HPDE6-E6E7 (cell line): ENCODE data around the gene MINDY2.
"Not testable (repeated sequence)": the region's sequence is repeated elsewhere in the genome, so short reads cannot be mapped to it uniquely, and the experiment has no call there.

Experiments used
- DNase-seq: peaks from one replicate; pipeline ENCODE4 v3.0.0; 2011; ENCODE audit warnings: missing footprints; ENCODE audit errors: extremely low spot score

Gene MINDY2

DNA sequence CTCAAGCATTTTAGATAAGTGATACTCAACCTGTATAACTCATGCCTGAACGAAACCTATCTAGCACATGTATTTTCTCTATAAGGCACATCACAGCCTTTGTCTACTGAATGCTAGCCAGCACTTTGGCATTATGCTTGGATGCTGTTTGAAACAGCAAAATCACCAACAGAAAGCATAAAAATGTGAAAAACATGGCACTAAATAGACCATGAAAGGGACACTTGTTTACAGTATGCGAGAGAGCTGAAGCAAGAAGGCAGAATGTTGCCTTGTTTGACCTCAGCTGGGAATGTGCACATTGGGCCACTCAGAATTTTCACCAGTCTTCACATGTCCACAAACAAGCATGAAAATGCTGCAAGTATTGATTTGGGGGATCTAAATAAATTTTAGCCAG is 59.5 kb downstream of the MINDY2 start:
- DNase-seq, result no peak

DNA sequence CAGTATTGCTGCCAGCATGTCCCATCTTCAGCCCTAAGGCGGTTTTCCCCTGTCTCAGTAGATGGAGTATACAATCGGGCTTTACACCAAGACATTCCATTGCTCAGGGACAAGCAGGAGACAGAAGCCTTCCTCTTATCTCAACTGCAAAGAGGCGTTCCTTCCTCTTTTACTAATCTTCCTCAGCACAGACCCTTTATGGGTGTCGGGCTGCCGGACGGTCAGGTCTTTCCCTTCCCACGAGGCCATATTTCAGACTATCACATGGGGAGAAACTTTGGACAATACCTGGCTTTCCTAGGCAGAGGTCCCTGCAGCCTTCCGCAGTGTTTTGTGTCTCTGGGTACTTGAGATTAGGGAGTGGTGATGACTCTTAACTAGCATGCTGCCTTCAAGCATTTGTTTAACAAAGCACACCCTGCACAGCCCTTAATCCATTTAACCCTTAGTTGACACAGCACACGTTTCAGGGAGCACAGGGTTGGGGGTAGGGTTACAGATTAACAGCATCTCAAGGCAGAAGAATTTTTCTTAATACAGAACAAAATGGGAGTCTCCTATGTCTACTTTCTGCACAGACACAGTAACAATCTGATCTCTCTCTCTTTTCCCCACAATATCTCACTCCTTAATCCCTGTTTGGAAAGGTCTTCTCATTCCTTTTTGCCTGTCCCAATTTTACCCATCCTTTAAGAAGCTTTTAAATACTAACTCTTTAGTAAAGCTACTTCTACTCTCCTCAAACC is 62.8 kb downstream of the MINDY2 start:
- DNase-seq, result not testable (repeated sequence)

DNA sequence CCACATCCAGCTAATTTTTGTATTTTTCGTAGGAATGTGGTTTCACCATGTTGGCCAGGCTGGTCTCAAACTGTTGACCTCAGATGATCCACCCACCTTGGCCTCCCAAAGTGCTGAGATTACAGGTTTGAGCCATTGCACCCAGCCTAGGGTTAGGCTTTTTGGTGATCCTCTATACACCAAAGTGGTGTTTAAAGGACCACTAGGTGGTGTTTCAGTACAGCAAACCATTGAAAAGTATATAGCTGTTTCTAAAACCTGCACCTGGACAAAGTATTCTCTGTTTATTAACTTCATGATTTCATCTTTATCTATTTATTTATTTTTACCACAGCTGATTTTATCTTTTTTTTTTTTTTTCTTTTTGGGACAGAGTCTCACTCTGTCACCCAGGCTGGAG is 68.4 kb downstream of the MINDY2 start:
- no peak for DNase-seq

DNA sequence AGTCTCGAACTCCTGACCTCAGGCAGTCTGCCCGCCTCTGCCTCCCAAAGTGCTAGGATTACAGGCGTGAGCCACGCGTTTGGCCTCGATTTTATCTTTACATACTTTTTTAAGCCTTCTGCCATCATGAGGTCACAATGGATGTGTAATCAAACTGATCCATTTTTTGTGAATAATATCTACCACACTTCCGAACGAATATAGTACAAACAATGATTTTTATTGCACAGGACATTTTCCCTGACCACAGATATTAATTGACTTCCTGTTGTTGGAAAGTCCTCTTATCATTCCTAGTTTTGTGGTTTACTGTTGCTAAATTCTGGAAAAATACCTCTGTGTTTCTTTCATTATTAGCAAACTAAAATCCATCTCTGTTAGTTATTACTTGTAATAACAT is 68.9 kb downstream of the MINDY2 start:
- DNase-seq, result no peak

DNA sequence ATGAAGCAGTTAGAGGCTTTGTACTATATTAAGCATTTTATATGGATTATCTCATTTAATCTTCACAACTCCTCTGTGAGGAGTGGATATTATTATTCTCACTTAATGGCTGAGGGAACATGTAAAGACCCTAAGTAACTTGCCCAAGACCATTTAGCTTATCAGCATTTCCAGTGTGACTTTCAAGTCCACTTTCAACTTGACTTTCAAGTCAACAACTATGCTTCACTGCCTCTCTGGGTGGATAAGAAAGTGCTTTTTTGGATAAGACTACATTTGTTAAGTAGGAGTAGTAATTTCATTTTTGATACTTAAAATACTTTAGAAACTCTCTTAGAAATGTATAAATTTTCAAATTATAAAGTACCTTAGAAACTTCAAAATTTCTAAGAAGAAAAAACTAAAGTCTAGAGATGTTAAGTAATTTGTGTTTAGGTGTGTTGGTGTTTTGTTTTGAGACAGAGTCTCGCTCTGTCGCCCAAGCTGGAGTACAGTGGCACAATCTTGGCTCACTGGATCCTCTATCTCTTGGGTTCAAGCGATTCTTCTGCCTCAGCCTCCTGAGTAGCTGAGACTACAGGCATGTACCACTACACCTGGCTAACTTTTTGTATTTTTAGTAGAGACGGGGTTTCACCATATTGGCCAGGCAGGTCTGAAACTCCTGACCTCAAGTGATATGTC is 71.8 kb downstream of the MINDY2 start:
- no peak for DNase-seq

DNA sequence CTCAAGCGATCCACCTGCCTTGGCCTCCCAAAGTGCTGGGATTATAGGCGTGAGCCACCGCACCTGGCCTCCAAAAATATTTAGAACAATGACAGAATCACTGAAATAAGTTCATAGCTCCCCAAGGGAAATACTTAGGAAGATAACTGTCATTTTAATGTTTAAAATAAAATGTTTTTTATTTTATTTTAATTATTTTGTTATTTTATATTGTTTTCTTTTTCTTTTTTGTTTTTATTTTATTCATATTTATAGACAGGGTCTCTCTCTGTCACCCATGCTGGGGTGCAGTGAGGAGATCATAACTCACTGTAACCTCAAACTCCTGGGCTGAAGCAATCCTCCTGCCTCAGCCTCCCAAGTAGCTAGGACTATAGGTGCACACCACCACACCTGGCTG is 80.1 kb downstream of the MINDY2 start:
- not testable (repeated sequence) for DNase-seq

DNA sequence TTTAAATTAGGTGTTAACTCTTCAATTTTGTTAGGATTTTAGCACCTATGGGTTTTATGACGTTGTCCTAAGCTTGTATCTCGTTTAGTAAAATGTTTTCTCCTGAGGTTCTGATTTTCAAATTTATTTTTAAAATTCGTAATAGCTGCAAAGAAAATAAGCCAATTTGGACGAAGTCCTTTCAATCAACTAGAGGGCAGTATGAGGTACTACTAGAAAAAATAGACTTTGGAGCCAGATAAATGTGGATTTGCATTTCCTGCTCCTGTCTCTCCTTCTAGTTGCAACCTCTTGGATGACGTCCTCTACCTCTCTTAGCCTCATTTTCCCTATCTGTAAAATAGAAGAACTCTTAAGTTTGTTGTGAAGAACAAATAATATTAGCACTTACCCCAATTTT is 81.2 kb downstream of the MINDY2 start:
- DNase-seq, result no peak

DNA sequence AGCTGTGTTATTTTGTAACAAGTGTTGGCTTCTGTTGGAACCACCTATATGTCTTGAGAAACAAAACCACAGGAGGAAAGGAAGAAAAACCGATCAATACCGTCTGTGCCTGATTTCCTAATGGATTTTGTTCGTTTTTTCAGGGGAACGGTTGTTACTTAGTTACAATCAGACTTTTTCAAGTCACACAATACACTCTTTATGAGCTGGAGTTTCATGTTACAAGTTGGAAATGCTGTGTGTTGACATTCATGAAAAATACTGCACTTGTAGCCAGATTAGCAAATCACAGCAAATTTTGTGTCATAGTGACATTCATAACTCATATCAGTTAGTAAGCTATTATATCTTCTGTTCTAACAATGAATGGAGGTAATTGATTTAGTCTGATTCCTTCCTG is 83.5 kb downstream of the MINDY2 start:
- DNase-seq, result no peak

DNA sequence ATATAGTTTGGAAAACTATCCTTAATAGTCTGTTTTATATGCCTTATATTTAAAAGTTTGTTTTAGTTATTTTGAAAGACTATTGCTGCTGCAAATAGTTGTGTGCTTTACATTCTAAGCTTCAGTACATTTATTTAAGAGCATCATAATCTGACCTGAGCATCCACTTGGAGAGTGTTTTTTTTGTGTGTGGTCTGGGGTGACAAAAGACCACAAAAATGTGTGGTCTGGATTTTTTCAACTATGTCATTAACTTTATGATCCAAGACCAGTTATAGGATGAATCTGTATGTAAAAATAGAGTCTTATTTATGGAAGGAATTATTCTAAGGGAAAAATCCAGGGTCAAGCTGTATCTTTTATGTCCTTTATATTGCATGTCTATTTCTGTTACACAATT is 85.0 kb downstream of the MINDY2 start:
- DNase-seq, result no peak

DNA sequence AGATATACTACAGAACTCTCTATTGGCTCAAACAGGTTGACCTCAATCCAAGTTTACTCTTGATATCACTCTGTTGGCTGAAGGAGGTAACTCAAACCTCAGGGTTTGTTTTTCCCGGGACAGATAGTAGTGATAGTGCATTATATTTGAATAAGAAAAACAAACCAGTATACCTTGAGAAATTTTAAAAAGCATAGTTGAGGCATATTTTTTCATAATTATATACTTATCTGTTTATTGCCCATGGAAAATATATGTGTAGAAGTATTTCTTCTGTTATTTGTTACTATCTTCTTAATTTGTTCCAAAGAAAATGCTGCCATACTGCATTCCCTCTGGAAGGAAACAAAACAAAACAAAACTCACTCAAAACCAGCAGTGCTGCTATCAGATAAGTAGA is 85.5 kb downstream of the MINDY2 start:
- DNase-seq, result not testable (repeated sequence)

DNA sequence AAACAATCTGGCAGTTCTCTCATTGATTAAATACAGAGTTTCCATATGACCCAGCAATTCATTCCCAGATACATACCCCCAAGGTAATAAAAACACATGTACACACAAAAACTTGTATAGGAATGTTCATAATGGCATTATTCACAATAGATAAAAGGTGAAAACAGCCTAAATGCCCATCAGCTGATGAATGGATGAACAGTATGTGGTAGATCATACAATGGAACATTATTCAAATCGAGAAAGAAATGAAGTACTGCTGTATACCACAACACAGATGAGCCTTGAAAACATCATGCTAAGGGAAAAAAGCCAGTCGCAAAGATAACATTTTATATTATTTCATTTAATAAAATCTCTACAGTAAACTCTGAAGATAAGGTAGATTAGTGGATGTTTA is 91.2 kb downstream of the MINDY2 start:
- DNase-seq, result no peak

DNA sequence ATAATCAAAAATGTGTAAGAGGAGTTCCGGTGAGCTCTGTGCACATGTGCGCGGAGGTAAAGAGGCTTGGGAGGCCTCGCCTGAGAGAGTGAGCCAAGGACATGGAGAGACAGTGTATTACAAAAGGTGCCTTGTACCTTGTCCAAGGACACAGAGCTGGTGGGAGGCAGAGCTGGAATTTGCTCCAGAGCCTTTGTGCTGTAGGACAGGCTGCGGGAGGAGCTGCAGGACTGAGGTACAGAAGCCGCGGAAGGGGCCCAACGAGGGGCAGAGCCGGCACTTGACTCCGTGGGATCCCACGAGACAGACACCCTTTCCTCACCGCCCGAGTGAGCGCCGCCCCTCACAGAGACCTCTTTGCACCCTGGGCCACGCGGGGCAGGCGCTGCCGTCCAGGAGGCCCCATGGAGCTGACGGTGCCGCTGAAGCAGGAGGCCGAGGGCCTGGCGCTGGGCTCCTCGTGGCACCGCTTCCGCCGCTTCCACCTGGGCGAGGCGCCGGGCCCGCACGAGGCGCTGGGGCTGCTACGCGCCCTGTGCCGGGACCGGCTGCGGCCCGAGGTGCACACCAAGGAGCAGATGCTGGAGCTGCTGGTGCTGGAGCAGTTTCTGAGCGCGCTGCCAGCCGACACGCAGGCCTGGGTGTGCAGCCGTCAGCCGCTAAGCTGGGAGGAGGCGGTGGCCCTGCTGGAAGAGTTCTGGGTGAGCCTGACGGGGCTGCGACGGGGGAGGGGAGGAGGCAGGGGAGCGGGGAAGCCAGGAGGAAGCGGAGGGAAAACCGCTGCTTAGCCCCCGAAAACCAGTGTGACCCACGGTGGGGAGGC is 93.7 kb downstream of the MINDY2 start:
- DNase-seq, result no peak

DNA sequence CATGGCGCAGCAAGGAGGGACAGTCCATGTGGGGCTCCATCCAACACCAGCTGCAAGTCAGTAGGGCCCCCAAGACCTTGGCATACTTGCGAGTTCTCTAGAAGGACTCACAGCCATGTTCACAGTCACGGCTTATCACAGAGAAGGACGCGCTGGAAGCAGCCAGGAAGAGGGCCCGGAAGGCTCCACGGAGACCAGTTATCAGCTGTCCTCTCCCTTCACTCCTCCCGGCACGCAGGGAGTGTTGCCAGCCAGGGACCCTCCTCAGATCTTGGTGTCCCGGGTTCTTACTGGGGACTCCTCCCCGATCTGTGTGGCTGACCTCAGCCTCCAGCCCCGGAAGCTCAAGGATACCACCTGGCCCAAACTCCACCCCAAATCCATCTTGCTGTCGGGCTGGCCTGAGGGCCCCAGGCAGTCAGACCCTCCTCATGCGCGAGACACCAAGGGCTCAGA is 94.4 kb downstream of the MINDY2 start:
- DNase-seq, result no peak

DNA sequence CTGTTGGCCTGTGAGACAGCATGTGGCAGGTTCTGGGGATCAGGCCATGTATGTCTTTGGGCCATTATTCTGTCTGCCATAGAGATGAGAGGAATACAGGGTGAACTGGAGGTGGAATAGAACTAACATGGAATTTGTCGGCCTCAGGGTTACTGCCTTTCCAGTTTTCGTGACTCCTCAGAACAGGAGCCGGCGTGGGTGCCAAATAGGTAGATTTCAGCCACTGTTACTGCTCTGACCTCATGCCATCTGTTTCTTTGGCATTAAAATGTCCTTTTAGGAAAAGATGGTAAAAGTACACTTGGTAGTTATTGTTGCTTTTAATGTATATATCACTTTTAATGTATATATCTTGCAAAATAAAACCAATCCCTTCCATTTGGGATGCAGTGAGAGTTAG is 96.8 kb downstream of the MINDY2 start:
- DNase-seq, result no peak

DNA sequence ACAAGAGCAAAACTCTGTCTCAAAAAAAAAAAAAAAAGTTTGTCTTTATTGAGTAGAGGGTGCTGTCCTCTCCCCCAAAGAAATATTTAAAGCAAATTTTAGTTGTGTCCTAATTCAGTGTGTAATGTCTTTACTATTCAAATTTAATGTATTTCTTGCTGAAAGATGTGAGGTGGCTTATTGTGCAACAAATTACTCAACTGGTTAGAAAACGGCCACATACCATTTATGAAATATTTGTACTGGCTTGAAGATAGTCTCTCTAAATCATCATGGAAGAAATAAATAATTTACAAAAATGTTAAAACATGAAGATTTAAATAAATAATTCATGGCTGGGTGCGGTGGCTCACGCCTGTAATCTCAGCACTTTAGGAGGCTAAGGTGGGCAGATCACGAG is 99.3 kb downstream of the MINDY2 start:
- DNase-seq, result no peak

DNA sequence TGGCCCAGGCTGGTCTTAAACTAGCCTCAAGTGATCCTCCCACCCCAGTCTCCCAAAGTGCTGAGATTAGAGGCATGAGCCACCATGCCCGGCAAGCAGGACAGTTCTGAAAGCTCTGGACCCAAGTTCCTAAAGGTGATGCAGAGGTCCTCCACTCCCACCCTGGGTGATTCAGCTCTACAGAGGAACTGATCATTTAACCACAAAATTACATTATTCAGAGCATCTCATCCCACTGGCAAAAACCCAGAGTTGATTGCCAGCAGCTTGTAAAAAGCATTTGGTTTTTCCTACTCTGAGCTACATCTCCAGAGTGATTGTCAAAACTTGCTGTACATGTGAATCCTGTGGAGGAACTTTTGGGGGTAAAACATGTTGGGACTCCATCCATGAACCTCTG is 102.2 kb downstream of the MINDY2 start:
- no peak for DNase-seq

DNA sequence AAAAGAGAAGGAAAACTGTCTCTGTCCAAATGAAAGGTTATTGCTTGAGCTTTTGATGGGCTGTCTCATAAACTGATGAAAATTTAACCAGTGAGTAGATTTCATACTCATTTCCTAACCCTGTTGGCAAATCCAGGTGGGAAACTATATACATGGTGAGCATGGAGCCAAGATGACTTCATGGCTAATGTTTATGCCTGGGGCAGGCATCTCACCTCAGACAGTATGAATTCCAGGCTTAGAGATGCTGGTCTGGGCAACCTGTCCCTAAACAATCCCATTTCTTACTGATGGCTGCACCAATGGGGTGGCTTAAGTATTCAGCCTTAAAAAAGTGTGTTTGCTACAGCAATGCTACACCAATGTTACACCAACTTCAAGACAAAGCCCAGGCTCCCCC is 104.2 kb downstream of the MINDY2 start:
- DNase-seq, result no peak

DNA sequence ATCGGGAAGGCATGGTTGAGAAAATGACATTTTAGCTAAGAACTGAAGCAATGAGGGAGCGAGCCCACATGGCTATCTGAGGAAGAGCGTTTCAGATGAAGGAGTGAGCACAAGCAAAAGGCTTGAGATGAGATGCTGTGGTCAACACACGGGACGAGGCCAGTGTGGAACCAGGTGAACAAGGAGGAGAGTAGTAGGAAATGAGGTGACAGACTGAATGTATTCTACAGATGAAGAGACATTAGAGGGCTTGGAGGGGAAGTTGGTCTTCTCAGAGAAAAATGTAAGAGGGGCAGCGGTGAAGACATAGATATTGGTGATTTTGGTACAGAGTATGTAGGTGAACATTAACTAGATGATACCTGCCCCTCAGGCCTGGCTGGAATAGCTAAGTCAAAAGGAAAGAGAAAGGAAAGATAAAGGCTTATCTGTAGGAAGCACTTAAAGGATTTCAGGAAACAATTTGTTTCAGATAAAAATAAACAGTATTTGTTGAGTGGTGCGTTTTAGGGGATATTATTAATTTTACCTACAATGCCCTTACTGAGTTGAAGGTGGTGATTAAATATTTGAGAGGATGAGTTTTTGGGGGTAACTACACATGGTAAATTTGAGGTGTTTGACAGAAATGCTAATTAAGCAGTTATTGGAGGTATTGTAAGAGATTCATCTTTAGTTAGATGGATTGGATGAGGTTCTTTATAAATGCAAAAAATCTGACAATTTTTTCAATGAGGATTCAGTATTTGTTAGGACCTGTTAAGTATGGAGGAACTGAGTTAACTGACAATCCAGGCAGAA is 105.4 kb downstream of the MINDY2 start:
- no peak for DNase-seq

DNA sequence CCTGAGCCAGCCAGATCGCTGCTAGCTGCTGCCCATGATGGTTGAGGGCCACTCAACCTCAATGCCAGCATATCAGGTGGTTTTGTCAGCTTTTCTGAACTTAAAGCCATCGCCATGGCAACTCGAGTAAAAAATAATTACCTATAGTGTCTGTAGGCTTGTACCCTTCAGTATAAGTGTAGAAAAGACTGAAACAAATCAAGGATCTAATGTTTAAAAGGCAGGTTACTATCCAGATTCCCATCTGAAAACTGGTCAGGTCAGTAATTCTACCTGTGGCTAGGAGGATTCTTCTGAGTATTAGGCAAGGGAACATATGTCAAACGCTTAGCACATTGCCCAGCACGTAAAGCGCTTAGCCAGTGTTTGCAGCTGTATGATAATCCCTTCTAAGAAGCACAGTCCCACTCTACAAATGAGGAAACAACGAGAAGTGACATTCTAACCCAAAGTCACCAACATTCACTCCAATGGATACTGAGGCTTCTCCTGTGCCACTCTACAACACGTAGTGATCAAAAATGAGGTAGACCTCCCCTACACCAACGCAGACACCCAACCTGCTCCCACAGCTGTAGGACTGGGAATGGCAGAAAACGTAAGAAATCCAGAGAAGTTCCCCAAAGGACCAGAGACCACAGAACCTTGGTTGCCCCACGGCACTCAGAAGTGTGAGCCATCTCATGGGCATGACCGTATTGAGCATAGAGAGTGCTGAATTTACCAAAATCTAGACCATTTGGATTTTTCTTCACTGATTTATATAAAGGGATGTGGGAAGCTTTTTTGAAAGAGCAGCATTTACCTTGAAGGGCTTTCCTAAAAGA is 107.1 kb downstream of the MINDY2 start:
- no peak for DNase-seq

DNA sequence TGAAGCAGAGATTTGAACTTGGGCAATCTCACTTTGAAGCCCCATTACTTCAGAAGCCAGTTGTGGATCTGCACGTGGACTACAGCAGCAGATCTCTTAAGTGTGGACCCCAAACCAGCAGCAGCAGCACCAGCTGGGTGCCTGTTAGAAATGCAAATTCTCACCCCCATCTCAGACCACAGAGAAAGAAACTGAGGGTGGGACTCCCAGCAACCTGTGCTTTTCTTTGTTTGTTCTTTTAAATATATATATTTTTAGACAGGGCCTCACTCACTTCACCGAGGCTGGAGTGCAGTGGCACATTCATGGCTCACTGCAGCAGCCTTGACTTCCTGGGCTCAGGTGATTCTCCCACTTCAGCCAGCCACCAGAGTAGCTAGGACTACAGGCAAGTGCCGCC is 109.2 kb downstream of the MINDY2 start:
- no peak for DNase-seq

DNA sequence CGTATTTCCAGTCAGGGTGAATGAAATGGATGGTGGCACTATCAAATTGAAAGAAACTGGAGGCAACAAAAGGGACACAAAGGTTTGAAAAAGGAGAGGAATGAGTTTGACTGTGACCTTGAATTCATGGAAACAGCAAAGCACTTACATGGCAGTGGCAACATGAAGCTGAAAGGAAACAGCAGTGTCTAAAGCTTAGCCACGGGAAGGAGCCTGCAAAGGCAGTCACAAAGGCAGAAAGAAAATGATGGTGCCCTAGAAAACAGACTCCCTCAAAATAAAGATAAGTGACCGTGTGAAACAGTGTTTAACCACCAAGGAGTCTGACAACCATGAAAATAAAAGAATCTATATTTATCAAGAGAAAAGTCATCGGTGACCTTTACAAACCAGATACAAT is 111.1 kb downstream of the MINDY2 start:
- no peak for DNase-seq
